HEK293 (cell line): ENCODE measurements around the gene TBC1D24.
"Not testable (repeated sequence)": the region's sequence is repeated elsewhere in the genome, so short reads cannot be mapped to it uniquely, and the experiment has no call there.

ENCODE experiments used
- CTCF ChIA-PET: fragments of 350-600 bp; formaldehyde crosslinking; extraction: SDS; loops from one replicate; lab custom pipeline; 2021; ENCODE audit warnings: antibody characterized with exemption; lab: Yijun Ruan, JAX
- POLR2A ChIA-PET: fragments of 300-600 bp; formaldehyde crosslinking; extraction: SDS; loops from one replicate; lab custom pipeline; 2020; ENCODE audit warnings: antibody characterized with exemption, inconsistent platforms; lab: Yijun Ruan, JAX
- H3K27ac ChIP-seq: fragments of 200-500 bp; sonication (Bioruptor generic); 2 replicates; pipeline ENCODE4 v1.5.1; 2014; ENCODE audit warnings: low read depth, low read length, control low read depth, inconsistent platforms; ENCODE audit errors: extremely low read depth
- H3K36me3 ChIP-seq, 2 experiments: fragments of 200-500 bp in 1 of 2; sonication (Bioruptor generic) in 1 of 2; 1 replicate in 1 of 2; 2 replicates in 1 of 2; pipeline ENCODE4 v1.5.1; 2014 to 2017; ENCODE audit warnings: inconsistent platforms in 2 of 2, low read length in 2 of 2; ENCODE audit not compliant: control insufficient read depth in 2 of 2, insufficient read depth in 1 of 2
- H3K4me1 ChIP-seq: fragments of 200-500 bp; sonication (Bioruptor generic); 2 replicates; pipeline ENCODE4 v1.5.1; 2014; ENCODE audit warnings: mild to moderate bottlenecking, low read length, inconsistent platforms; ENCODE audit not compliant: control insufficient read depth, insufficient read depth
- H3K4me3 ChIP-seq: 2 replicates; pipeline ENCODE4 v1.5.1; 2011; ENCODE audit warnings: low read depth, mild to moderate bottlenecking, control low read depth, low read length, moderate library complexity
- H3K9me3 ChIP-seq: fragments of 200-500 bp; sonication (Bioruptor generic); 2 replicates; pipeline ENCODE4 v1.5.1; 2014; ENCODE audit warnings: low read depth, low read length, inconsistent platforms; ENCODE audit not compliant: control insufficient read depth, insufficient read depth
- CTCF ChIP-seq: fragments of 450-650 bp; formaldehyde crosslinking; IDR thresholded peaks from 2 replicates; pipeline ENCODE4 v1.5.1; 2016; ENCODE audit warnings: missing biosample characterization, missing genetic modification characterization
- PRDM1 ChIP-seq: fragments of 450-650 bp; formaldehyde crosslinking; IDR thresholded peaks from 2 replicates; pipeline ENCODE4; 2016; ENCODE audit warnings: missing biosample characterization, missing genetic modification characterization
- SCRT2 ChIP-seq: fragments of 450-650 bp; formaldehyde crosslinking; IDR thresholded peaks from 2 replicates; pipeline ENCODE4 v1.5.1; 2016; ENCODE audit warnings: missing biosample characterization, missing genetic modification characterization
- ZBTB26 ChIP-seq: fragments of 450-650 bp; formaldehyde crosslinking; optimal IDR thresholded peaks from 2 replicates; pipeline ENCODE3; 2016; ENCODE audit warnings: missing biosample characterization, mild to moderate bottlenecking, missing genetic modification characterization
- ZNF362 ChIP-seq: fragments of 450-650 bp; formaldehyde crosslinking; IDR thresholded peaks from 2 replicates; pipeline ENCODE4 v1.5.1; 2016; ENCODE audit warnings: missing biosample characterization, missing genetic modification characterization

TBC1D24 gene

GRCh38 chr16:2539845-2540458 is 65.0 kb downstream of the TBC1D24 start:
- peak; percentile 13 for TF ChIP-seq ZBTB26 (tag by site-specific recombination)
- H3K4me3 ChIP-seq, POLR2A ChIA-PET: not testable (repeated sequence)

GRCh38 chr16:2540912-2541311 is 66.0 kb downstream of the TBC1D24 start:
- peaks cover 0 to 13% of the 10 kb centered on the region in 2 experiments; a peak in 2 of 3 replicates for H3K36me3 ChIP-seq
- H3K4me1 ChIP-seq, POLR2A ChIA-PET, H3K9me3 ChIP-seq, H3K27ac ChIP-seq, H3K4me3 ChIP-seq: not testable (repeated sequence)
- CTCF ChIA-PET: interaction anchor here (0.7 kb wide), 1 partner anchor 289 kb away, joined by 3 read pairs; no protein-coding TSS in a partner anchor

More at GRCh38 chr16:2539845-2540458, 65.0 kb downstream of the TBC1D24 start:
- H3K4me1 ChIP-seq, CTCF ChIA-PET, H3K27ac ChIP-seq, H3K9me3 ChIP-seq: not testable (repeated sequence)
- peaks cover 0 to 13% of the 10 kb centered on the region in 2 experiments; a peak in 2 of 3 replicates for H3K36me3 ChIP-seq

GRCh38 chr16:2541409-2541808 is 66.5 kb downstream of the TBC1D24 start:
- H3K27ac ChIP-seq, H3K4me1 ChIP-seq, H3K4me3 ChIP-seq, POLR2A ChIA-PET, H3K9me3 ChIP-seq, CTCF ChIA-PET: not testable (repeated sequence)
- peaks cover 0 to 13% of the 10 kb centered on the region in 2 experiments; a peak in 2 of 3 replicates for H3K36me3 ChIP-seq

- H3K4me1 ChIP-seq, H3K9me3 ChIP-seq, H3K4me3 ChIP-seq, CTCF ChIA-PET, H3K27ac ChIP-seq, POLR2A ChIA-PET: not testable (repeated sequence)
- peaks cover 0 to 13% of the 10 kb centered on the region in 2 experiments; a peak in 2 of 3 replicates for H3K36me3 ChIP-seq
Observed at GRCh38 chr16:2543771-2544170, 68.8 kb downstream of the TBC1D24 start.

GRCh38 chr16:2550283-2550878 is 75.5 kb downstream of the TBC1D24 start:
- H3K27ac ChIP-seq, H3K9me3 ChIP-seq, POLR2A ChIA-PET, H3K4me3 ChIP-seq, H3K36me3 ChIP-seq, CTCF ChIA-PET, H3K4me1 ChIP-seq: not testable (repeated sequence)

- POLR2A ChIA-PET: interaction anchor here (0.7 kb wide), 1 partner anchor 37 kb away, joined by 6 read pairs; no protein-coding TSS in a partner anchor
- H3K4me3 ChIP-seq, H3K36me3 ChIP-seq, H3K27ac ChIP-seq, H3K9me3 ChIP-seq, H3K4me1 ChIP-seq: not testable (repeated sequence)
- CTCF ChIA-PET: interaction anchor here (0.6 kb wide), 1 partner anchor 107 kb away, joined by 3 read pairs; no protein-coding TSS in a partner anchor
- TF ChIP-seq PRDM1 (tag by site-specific recombination) (peak; percentile 22; the same call in 1 of the 2 replicates), SCRT2 (tag by site-specific recombination) (peak; percentile 54; the same call in 1 of the 2 replicates), ZNF362 (tag by site-specific recombination) (peak; percentile 49; the same call in 1 of the 2 replicates), CTCF (0 out of 2 replicates have a peak, but pooled peaks have one; percentile 13)
Observed at GRCh38 chr16:2551420-2551889, 76.5 kb downstream of the TBC1D24 start.

- H3K4me3 ChIP-seq, H3K27ac ChIP-seq, CTCF ChIA-PET, H3K4me1 ChIP-seq, POLR2A ChIA-PET, H3K9me3 ChIP-seq, H3K36me3 ChIP-seq: not testable (repeated sequence)
Observed at GRCh38 chr16:2554709-2555425, 79.9 kb downstream of the TBC1D24 start.
